GM03348 (cell line): ENCODE data around the gene GTPBP2.
"Not testable (repeated sequence)": the region's sequence is repeated elsewhere in the genome, so short reads cannot be mapped to it uniquely, and the experiment has no call there.

Source experiments
- DNase-seq: peaks from one replicate; pipeline ENCODE4 v3.0.0; 2012; ENCODE audit warnings: low spot score

GTPBP2 gene

DNA sequence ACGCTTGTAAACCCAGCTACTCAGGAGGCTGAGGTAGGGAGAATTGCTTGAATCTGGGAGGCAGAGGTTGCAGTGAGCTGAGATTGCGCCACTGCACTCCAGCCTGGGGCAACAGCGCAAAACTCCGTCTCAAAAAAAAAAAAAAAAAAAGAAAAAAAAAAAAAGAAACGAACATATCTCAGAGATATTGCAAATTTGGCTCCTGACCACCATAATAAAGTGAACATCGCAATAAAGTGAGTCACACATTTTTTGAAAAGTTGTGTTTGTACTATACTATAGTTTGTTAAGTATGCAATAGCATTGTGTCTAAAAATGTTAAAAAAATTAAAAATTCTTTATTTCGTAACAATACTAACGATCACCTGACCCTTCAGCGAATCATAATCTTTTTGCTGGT lies 29.1 kb upstream of the GTPBP2 start:
- DNase-seq: no peak

- DNase-seq: no peak
These were observed 28.2 kb upstream of the GTPBP2 start for GRCh38 chr6:43657221-43657802.

DNA sequence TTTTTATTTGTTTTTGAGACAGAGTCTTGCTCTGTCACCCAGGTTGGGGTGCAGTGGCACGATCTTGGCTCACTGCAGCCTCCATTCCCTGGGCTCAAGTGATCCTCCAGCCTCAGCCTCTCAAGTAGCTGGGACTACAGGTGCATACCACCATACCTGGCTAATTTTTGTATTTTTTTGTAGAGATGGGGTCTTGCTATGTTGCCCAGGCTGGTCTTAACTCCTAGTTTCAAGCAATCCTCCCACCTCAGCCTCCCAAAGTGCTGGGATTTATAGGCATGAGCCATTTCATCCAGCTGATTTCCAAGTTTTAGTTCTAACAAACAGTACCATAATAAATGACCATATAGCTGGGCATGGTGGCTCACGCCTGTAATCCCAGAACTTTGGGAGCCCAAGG lies 23.8 kb upstream of the GTPBP2 start:
- not testable (repeated sequence) for DNase-seq

DNA sequence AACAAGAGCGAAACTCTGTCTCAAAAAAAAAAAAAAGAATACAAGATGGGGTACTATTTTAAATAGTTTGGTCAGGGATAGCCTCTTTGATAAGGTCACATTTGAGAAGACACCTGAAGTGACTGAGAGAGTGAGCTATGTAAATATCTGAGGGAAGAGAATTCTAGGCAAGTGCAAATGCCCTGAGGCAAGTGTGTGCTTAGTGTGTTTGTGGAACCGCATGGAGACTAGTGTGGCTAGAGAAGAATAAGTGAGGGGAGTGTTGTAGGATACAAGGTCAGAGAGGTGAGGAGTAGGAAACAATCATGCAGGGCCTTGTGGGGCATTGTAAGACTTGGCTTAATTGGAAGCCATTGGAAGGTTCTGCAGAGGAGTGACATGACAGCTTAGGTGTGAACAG lies 19.2 kb upstream of the GTPBP2 start:
- no peak for DNase-seq

GRCh38 chr6:43647613-43648012 lies 18.5 kb upstream of the GTPBP2 start:
- no peak for DNase-seq

DNA sequence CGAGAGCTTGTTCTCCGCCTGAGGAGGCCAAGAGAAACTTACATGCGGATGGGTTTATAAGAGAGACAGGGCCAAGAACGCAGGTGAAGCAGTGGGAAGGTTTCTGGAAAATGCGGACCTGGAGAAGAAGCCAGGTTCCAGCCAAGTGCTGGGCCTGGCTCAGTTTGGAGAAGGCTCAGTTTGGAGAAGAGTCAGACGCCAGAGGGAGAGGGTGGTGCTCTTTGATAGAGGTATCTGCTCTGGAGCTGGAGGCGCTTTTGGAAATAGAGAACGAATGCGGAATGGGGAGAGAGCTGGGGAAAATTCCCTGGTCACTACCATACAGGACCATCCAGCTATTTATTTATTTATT lies 16.5 kb upstream of the GTPBP2 start:
- no peak for DNase-seq

DNA sequence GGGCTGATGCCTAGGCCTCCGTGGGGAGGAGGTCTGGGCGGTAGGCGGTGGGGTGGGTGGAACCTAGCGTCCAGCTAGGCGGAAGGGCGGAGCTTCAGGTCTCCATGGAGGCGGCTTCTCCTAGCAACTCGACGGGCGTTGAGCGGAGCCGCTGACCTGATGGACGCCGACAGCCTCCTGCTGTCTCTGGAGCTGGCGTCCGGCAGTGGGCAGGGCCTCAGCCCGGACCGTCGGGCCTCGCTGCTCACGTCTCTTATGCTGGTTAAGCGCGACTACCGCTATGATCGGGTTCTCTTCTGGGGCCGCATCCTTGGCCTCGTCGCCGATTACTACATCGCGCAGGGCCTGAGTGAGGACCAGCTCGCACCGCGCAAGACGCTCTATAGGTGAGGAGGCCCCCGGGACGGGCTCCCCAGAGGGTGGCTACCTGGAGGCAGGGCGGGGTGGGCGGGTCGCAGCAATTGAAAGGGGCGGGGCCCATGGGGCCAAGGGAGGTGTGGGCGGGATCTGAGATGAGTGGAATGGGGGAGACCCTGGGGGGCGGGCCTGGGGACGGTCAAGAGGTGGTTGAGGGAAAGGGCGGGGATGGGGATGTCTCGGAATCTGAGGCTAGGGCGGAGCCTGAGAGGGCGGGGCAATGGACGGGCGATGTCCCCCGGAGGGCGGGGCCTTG lies 16.0 kb upstream of the GTPBP2 start, which contains the start of gene RSPH9:
Gene RSPH9 (plus strand): TSS at position 97 of the 673 bp plus-strand sequence. CDS start 63 bp downstream, at position 160.
- peak; percentile 79 for DNase-seq

DNA sequence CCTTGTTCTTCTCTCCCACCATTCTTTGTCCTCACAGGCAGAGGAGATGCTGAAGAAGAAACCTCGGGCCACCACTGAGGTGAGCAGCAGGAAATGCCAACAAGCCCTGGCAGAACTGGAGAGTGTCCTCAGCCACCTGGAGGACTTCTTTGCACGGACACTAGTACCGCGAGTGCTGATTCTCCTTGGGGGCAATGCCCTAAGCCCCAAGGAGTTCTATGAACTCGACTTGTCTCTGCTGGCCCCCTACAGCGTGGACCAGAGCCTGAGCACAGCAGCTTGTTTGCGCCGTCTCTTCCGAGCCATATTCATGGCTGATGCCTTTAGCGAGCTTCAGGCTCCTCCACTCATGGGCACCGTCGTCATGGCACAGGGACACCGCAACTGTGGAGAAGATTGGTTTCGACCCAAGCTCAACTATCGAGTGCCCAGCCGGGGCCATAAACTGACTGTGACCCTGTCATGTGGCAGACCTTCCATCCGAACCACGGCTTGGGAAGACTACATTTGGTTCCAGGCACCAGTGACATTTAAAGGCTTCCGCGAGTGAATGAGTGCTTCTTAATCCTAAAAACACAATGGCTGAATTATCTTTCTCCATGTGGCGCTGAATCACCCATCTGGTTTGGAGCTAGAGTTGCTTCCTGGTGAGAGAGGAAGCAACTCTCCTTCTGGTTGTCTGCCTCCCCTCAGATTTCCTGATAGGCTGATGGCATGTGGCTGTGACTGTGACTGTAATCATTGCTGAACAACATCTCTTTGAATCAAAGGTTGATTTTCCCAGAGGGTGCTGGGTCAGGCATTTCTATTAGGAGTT lies 11.1 kb upstream of the GTPBP2 start:
- no peak for DNase-seq

GRCh38 chr6:43636308-43636659 lies 7.2 kb upstream of the GTPBP2 start:
- DNase-seq: no peak

DNA sequence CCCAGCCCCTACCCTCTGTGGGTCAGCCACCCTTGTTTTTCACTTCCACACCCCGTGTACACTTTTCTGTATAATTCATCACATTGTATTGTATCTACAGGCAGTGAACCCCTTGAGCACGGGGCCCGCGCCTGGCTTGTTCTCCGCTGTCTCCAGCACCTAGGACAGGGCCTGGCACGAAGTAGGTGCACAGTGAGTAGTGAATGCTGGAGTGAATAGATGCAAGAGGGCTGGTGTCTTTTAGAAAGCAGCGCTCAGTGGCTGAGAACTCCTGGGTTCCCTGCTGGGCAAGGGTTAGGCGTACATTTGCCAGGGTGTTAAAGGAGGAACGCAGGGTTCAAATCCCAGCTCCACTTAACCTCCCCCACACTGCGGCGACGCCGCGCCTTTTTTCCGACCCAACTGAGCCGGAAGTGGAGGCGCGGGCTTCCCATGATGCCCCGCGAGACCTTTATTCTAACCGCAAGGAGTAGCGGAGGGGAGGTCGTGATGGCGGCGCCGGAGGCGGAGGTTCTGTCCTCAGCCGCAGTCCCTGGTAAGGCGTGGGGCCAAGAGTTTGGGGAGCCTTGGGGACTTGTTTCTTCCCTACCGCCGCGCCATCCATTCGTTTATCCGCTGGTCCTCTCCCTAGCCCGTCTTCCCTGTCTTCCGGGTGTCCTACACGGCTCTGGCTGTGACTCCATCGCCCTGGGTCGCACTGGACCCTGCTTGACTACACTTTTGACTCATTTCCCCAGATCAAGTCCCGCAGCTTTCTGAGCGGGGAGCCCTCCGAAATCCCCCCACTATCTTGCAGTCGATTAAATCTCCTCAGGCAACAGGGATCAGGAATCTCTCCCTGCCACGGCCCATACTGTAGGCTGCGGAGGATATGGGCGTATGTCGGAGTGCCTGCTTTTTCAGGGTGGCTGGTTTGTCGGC lies 6.6 kb upstream of the GTPBP2 start, which contains the start of gene MAD2L1BP:
Gene MAD2L1BP (plus strand): TSS at position 454 of the 921 bp plus-strand sequence. CDS start 36 bp downstream, at position 490.
- peak; percentile 87 for DNase-seq

GRCh38 chr6:43634702-43635303 lies 5.7 kb upstream of the GTPBP2 start:
- DNase-seq: no peak

- DNase-seq: not testable (repeated sequence)
These were observed 3.9 kb upstream of the GTPBP2 start for GRCh38 chr6:43633002-43633401.

DNA sequence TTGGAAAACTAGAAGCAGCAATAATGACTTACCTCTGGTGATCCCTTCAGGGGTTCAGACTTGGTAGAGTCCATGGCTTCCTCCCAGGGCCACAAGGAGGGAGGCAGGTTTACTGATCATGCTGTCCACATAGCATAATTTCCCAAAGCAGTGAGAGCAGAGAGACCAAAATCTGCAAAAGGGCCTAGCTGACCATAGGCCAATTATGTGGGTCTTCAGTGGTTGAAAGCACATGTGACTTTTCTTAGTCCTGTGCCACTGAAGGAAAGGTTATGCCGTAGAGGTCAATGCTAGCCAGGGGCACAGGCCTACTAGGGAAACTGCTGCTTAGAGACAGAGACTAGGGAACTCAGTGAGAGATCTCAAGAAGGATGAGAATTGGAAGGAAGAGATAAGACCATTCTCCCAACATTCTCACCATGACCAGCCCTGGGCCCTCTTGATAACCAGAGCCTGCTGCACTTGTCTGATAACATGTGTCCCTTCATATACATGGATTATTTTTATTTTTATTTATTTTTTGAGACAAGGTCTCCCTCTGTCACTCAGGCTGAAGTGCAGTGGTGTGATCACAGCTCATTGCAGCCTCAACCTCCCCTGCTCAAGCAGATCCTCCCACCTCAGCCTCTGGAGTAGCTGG lies 2.0 kb upstream of the GTPBP2 start:
- DNase-seq: no peak

DNA sequence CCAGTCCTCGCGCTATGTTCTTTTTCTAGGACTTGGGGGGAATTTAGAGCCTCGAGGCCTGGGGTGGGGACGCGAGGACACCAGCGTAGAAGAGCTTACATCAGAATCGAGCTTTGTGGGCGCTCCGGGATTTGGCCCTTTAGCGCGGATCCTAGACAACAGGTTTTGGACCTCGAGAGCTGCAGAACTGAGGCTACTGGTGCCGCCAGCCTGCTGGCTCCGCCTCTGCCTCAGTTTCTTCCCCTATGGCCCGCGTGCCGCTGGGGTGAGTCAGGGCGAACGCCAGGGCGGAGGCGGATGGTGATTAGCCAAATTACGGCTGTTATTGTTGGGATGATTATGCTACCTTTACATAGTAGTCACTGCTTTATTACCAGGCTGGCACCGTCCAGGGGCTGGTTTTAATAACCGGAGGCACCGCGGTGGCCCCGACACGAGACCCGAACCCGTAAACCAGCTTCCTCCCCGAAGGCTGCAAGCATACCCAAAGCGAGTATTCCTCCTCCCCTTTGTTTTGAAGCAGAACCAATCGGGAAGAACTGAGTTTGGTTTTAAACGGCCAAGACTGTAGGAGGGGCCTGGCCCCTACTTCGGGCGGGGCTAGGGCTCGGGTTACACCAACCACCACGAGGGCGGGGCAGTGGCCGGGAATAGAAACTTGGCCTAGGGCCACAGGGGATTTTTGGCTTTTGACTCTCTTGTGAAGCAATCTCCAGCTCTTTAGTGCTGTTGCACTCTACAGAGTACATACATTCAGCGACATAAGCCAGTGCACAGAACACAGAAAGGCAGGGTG lies 639 bp upstream of the GTPBP2 start:
- peak; percentile 98 for DNase-seq

- peak; percentile 63 for DNase-seq
These were observed 516 bp downstream of the GTPBP2 start for GRCh38 chr6:43628393-43629103.

GRCh38 chr6:43627008-43627825 lies 1.8 kb downstream of the GTPBP2 start:
- DNase-seq: peak; percentile 87

GRCh38 chr6:43625393-43625992 lies 3.6 kb downstream of the GTPBP2 start:
- DNase-seq: no peak

DNA sequence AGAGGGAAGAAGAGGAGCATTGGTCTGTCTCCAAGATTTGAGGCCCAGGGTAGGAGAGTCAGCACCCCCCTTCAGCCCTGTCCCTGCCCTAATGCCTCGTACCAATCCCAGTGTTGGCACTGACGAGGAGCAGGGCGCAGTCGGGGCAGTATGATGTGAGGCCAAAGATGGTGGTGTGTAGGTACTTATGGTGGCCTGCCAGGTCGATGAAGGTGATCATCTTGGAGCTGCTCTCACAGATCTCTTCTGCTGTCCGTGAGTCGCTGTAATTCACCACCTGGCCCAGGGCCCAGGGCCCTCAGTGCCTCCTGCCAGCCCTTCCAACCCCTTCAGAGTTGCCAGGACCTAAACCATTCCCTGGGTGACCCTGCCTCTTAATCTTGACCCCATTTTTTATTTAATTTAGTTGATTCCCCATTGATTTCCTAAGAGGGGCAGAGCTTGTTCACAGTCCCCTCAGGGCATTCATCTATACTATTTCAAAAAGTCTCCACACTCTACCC lies 4.2 kb downstream of the GTPBP2 start:
- no peak for DNase-seq
